GM12891 (cell line): ENCODE results near the gene KCNT1.

ENCODE experiments used
- DNase-seq: peaks from one replicate; pipeline ENCODE4 v3.0.0; 2011; ENCODE audit warnings: low spot score; ENCODE audit not compliant: insufficient read length
- FAIRE-seq: peaks from 2 replicates; lab custom pipeline; 2011; peaks lifted over from hg19 to GRCh38; lab: Jason Lieb, UNC
- PAX5 ChIP-seq: IDR thresholded peaks from 2 replicates; pipeline ENCODE4 v1.6.1; 2011; ENCODE audit warnings: low read length, moderate library complexity, mild to moderate bottlenecking; ENCODE audit not compliant: insufficient read depth, severe bottlenecking
- POLR2A ChIP-seq: IDR thresholded peaks from 2 replicates; pipeline ENCODE4 v1.6.1; 2011; ENCODE audit warnings: low read depth, low read length, control low read depth
- POLR2AphosphoS5 ChIP-seq: IDR thresholded peaks from 2 replicates; pipeline ENCODE4 v1.6.1; 2011; ENCODE audit warnings: low read depth, low read length, control low read depth
- POU2F2 ChIP-seq: IDR thresholded peaks from 2 replicates; pipeline ENCODE4 v1.6.1; 2011; ENCODE audit warnings: low read depth, mild to moderate bottlenecking, control low read depth, low read length, moderate library complexity
- SPI1 ChIP-seq: IDR thresholded peaks from 2 replicates; pipeline ENCODE4 v1.6.1; 2011; ENCODE audit warnings: low read depth, low read length, control low read depth
- TAF1 ChIP-seq: IDR thresholded peaks from 2 replicates; pipeline ENCODE4 v1.6.1; 2011; ENCODE audit warnings: low read depth, low read length, control low read depth

Gene KCNT1

GRCh38 chr9:135761845-135762168 lies 59.8 kb downstream of the KCNT1 start:
- TF ChIP-seq PAX5 = no peak
- no peak for TF ChIP-seq SPI1
- no peak for TF ChIP-seq POLR2A
- TF ChIP-seq TAF1 = no peak
- TF ChIP-seq POU2F2 = no peak
- TF ChIP-seq POLR2AphosphoS5 = no peak
- FAIRE-seq = no peak
- DNase-seq = no peak

- no peak for DNase-seq
- no peak for FAIRE-seq
- TF ChIP-seq PAX5 (no peak), TAF1 (no peak), SPI1 (no peak), POU2F2 (no peak), POLR2A (no peak), POLR2AphosphoS5 (no peak)
These were observed 60.9 kb downstream of the KCNT1 start for GRCh38 chr9:135762921-135763320.

- no peak for TF ChIP-seq TAF1
- DNase-seq (no peak), FAIRE-seq (no peak)
These were observed 61.9 kb downstream of the KCNT1 start for GRCh38 chr9:135763716-135764446.

- no peak for TF ChIP-seq POLR2A
- no peak for FAIRE-seq
These were observed 62.7 kb downstream of the KCNT1 start for GRCh38 chr9:135764731-135765130.

GRCh38 chr9:135765416-135765815 lies 63.4 kb downstream of the KCNT1 start:
- no peak for FAIRE-seq

More at GRCh38 chr9:135764731-135765130, 62.7 kb downstream of the KCNT1 start:
- no peak for DNase-seq

GRCh38 chr9:135766251-135766650 lies 64.3 kb downstream of the KCNT1 start:
- DNase-seq = no peak
- no peak for FAIRE-seq
- TF ChIP-seq POLR2A (no peak), SPI1 (no peak), TAF1 (no peak), POLR2AphosphoS5 (no peak)

More at GRCh38 chr9:135765416-135765815, 63.4 kb downstream of the KCNT1 start:
- TF ChIP-seq TAF1 (no peak), POU2F2 (no peak), POLR2A (no peak)
- no peak for DNase-seq

- DNase-seq = no peak
- FAIRE-seq = no peak
- TF ChIP-seq TAF1 (no peak), POLR2AphosphoS5 (no peak), SPI1 (no peak), PAX5 (no peak), POLR2A (no peak), POU2F2 (no peak)
These were observed 64.7 kb downstream of the KCNT1 start for GRCh38 chr9:135766707-135767106.

- FAIRE-seq (no peak), DNase-seq (no peak)
These were observed 66.7 kb downstream of the KCNT1 start for GRCh38 chr9:135768516-135769218.

GRCh38 chr9:135769489-135770202 lies 67.7 kb downstream of the KCNT1 start:
- TF ChIP-seq PAX5 = no peak
- no peak for TF ChIP-seq POU2F2
- TF ChIP-seq TAF1 = no peak
- no peak for TF ChIP-seq POLR2A
- TF ChIP-seq POLR2AphosphoS5 = no peak
- TF ChIP-seq SPI1 = no peak
- DNase-seq = no peak
- no peak for FAIRE-seq

More at GRCh38 chr9:135768516-135769218, 66.7 kb downstream of the KCNT1 start:
- TF ChIP-seq SPI1 = no peak
- no peak for TF ChIP-seq POLR2AphosphoS5
- TF ChIP-seq PAX5 = no peak
- TF ChIP-seq POLR2A = no peak

GRCh38 chr9:135770203-135770535 lies 68.2 kb downstream of the KCNT1 start:
- TF ChIP-seq POLR2A (no peak), PAX5 (no peak), TAF1 (no peak), SPI1 (no peak), POLR2AphosphoS5 (no peak), POU2F2 (no peak)
- DNase-seq (no peak), FAIRE-seq (no peak)
